Measurements from ENCODE around the gene UBAC2. TPM values are rescaled to one million over a fixed set of nuclear protein-coding genes. Genes with fewer than 3 reads are reported as not detected.

Gene UBAC2
- polyA plus RNA-seq, 3 donors: 59.6 to 113 (median 96.7) TPM

- Mint-ChIP-seq H3K27ac (peak overlapping the region; percentile 83 to 97 (median 95)), H3K4me1 (peaks cover 60% of the 10 kb centered on the region), H3K36me3 (peaks cover 62 to 69% of the 10 kb centered on the region in 2 donors), H3K9me3 (no peaks in the 10 kb centered on the region), H3K4me3 (no peak overlapping the region), H3K27me3 (ENCODE audit: low read depth in 3 of 3) (no peaks in the 10 kb centered on the region)
- H2AFZ ChIP-seq (ENCODE audit: insufficient read depth, low read depth, low read length, poor library complexity, severe bottlenecking): no peak overlapping the region
- H3K27me3 ChIP-seq (ENCODE audit: control insufficient read depth in 2 of 2, insufficient read depth in 2 of 2, low read length in 2 of 2): no peaks in the 10 kb centered on the region
- H4K20me1 ChIP-seq (ENCODE audit: insufficient read depth, low read length): no peaks in the 10 kb centered on the region
- peaks cover 24 to 51% of the 10 kb centered on the region in 2 donors for H3K36me3 ChIP-seq (replicated peaks in 1 of 2; ENCODE audit: control insufficient read depth in 1 of 2, insufficient read depth in 2 of 2, low read length in 2 of 2)
- WGBS (ENCODE audit: insufficient coverage): 100% methylated on average over 3 of the region's 10 CpGs
- peak overlapping the region in 1 of 2 donors; percentile 89 for H3K27ac ChIP-seq (ENCODE audit: low read depth in 1 of 2, low read length in 2 of 2)
- no peak for TF ChIP-seq CTCF (IDR thresholded peaks at IDR 0.05)
- no peak overlapping the region for H3K4me2 ChIP-seq (replicated peaks; ENCODE audit: extremely low read depth, low read length, poor library complexity, severe bottlenecking)
- intact Hi-C loops (cut with micrococcal nuclease): loop anchor here (10.0 kb wide), 2 partner anchors 50 to 90 kb away; no protein-coding TSS in a partner anchor
- H3K4me3 ChIP-seq (replicated peaks in 1 of 3; ENCODE audit: low read depth in 2 of 3, low read length in 3 of 3): no peak overlapping the region
- DNase-seq: no peak
- no peak overlapping the region for H3K9ac ChIP-seq (ENCODE audit: insufficient read depth, low read length, poor library complexity, severe bottlenecking)
- no peaks in the 10 kb centered on the region for H3K9me3 ChIP-seq (replicated peaks in 1 of 2; ENCODE audit: control insufficient read depth in 1 of 2, insufficient read depth in 1 of 2, low read length in 2 of 2)
- peaks cover 35 to 46% of the 10 kb centered on the region in 2 donors for H3K4me1 ChIP-seq (ENCODE audit: control insufficient read depth in 1 of 2, insufficient read depth in 2 of 2, low read length in 2 of 2)
- no peaks in the 10 kb centered on the region for H3K79me2 ChIP-seq (ENCODE audit: insufficient read depth, low read length)
Measured at GRCh38 chr13:99374169-99374991, 173.7 kb downstream of the UBAC2 start.

- H3K27me3 ChIP-seq (ENCODE audit: control insufficient read depth in 2 of 2, insufficient read depth in 2 of 2, low read length in 2 of 2): no peaks in the 10 kb centered on the region
- peak; percentile 58 to 77 (median 65) for DNase-seq
- no peaks in the 10 kb centered on the region for H3K27me3 Mint-ChIP-seq (ENCODE audit: low read depth in 3 of 3)
- no peaks in the 10 kb centered on the region for H3K9me3 ChIP-seq (replicated peaks in 1 of 2; ENCODE audit: control insufficient read depth in 1 of 2, insufficient read depth in 1 of 2, low read length in 2 of 2)
- peaks cover 40 to 51% of the 10 kb centered on the region in 2 donors for H3K4me1 ChIP-seq (ENCODE audit: control insufficient read depth in 1 of 2, insufficient read depth in 2 of 2, low read length in 2 of 2)
- H3K79me2 ChIP-seq (ENCODE audit: insufficient read depth, low read length): no peaks in the 10 kb centered on the region
- H2AFZ ChIP-seq (ENCODE audit: insufficient read depth, low read depth, low read length, poor library complexity, severe bottlenecking): peak overlapping the region; percentile 3
- H3K36me3 ChIP-seq (replicated peaks in 1 of 2; ENCODE audit: control insufficient read depth in 1 of 2, insufficient read depth in 2 of 2, low read length in 2 of 2): peaks cover 16 to 48% of the 10 kb centered on the region in 2 donors
- intact Hi-C loops (cut with micrococcal nuclease): loop anchor here (5.0 to 10.0 kb wide), 3 partner anchors 50 to 90 kb away; no protein-coding TSS in a partner anchor
- H3K27ac ChIP-seq (ENCODE audit: low read depth in 1 of 2, low read length in 2 of 2): peak overlapping the region; percentile 82 to 89
- peak overlapping the region; percentile 58 for H3K9ac ChIP-seq (ENCODE audit: insufficient read depth, low read length, poor library complexity, severe bottlenecking)
- H3K9me3 Mint-ChIP-seq: no peaks in the 10 kb centered on the region
- peaks cover 67% of the 10 kb centered on the region for H3K4me1 Mint-ChIP-seq
- TF ChIP-seq CTCF (IDR thresholded peaks at IDR 0.05): no peak
- peak overlapping the region; percentile 59 to 76 for H3K4me3 Mint-ChIP-seq
- H3K4me3 ChIP-seq (replicated peaks in 1 of 3; ENCODE audit: low read depth in 2 of 3, low read length in 3 of 3): peak overlapping the region in 2 of 3 experiments; percentile 19 to 52
- peak overlapping the region; percentile 83 to 97 (median 95) for H3K27ac Mint-ChIP-seq
- peaks cover 62 to 69% of the 10 kb centered on the region in 2 donors for H3K36me3 Mint-ChIP-seq
- WGBS (ENCODE audit: insufficient coverage): 7% methylated on average over 8 of the region's 12 CpGs
- no peaks in the 10 kb centered on the region for H4K20me1 ChIP-seq (ENCODE audit: insufficient read depth, low read length)
- H3K4me2 ChIP-seq (replicated peaks; ENCODE audit: extremely low read depth, low read length, poor library complexity, severe bottlenecking): peak overlapping the region; percentile 68
Measured at GRCh38 chr13:99374994-99375737, 174.5 kb downstream of the UBAC2 start.

Measured in CD14-positive monocyte (primary cell).